ENCODE results near the gene NTMT1. TPM values are rescaled to one million over a fixed set of nuclear protein-coding genes. Genes with fewer than 3 reads are reported as not detected.

Gene NTMT1
- total RNA-seq, 1 donor from 2014 or later: 24.6 TPM

- DNase-seq (ENCODE audit: low spot score): no peak
Observed at GRCh38 chr9:129613520-129614175, 12.3 kb upstream of the NTMT1 start.

GRCh38 chr9:129614932-129615331, 11.0 kb upstream of the NTMT1 start:
- no peak for DNase-seq (ENCODE audit: low spot score)

- DNase-seq (ENCODE audit: low spot score): no peak
Observed at GRCh38 chr9:129615407-129616285, 10.3 kb upstream of the NTMT1 start.

- DNase-seq (ENCODE audit: low spot score): no peak
Observed at GRCh38 chr9:129617167-129617566, 8.8 kb upstream of the NTMT1 start.

DNA sequence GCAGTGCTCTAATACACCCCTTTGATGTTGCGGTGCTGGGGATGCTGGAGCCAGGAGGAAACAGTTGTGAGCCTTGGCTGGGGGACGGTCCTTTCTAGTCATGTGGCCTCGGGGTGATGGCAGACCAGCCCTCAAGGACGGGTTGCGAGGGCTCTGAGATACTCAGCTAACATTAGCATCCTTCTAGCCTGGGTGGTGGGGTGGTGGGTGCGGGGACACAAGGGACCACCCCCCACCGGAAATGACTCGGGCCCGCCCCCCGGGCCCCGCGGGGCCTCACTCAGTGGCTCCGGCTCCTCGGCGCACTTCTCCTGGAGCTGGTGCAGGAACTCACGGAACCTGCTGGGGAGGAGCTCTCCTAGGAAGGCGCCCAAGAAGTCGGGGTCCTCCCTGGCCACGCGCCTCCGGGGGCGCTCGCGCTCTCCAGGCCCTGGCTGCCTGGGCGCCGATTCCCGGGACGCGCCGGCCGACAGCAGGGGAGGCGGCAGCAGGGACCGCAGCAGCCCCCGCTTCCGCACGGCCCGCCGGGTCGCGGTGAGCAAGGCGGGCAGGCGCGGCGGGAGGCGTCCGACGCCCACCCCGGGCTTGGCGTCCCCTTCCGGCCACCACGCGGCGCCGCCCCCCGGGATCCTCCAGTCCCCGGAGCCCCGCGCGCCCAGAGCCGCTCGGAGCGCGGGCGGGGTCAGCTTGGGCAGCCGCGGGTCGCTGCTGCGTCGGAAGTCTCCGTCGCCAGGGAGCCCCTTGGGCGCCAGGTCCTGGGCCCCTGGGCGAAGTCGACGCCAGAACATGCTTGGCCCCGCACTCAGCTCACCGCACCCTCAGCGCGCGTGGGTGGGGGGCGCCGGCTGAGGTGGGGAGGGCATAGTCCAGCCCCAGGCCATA, 5.9 kb upstream of the NTMT1 start:
- no peak for DNase-seq (ENCODE audit: low spot score)

DNA sequence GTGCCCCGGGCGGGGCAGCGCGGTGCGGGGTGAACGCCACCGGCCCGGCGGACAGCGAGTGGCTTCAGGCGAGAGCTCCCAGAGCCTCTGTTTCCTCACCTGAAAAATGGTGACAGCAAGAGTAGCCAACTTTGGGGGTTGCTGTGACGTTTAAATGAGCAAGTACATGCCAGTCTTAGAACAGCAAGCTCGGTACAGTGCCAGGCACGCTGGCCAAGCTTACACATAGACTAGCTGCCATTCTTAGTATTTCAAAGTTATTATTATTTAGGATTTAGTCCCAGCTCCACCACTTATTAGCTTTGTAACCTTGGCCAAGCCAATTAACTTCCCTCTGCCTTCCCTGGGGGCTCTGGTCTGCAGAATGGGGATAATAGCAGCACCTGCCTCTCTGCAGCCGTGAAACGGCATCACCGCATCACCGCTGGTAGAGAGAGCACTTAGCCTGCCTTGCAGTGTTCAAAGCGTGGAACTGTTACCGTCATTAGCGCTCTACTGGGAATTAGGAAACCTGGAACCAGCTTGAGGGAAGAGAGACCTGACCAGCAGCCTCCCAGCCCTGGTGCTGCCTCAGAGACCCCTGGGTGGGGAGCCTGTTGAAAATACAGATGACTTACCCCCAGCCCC, 5.2 kb upstream of the NTMT1 start, which contains the start of gene C9orf50:
Gene C9orf50, minus strand, starts transcription at position 433 of the 627 bp plus-strand sequence. CDS start 527 bp downstream, outside the sequence.
- no peak for DNase-seq (ENCODE audit: low spot score)

GRCh38 chr9:129623331-129623730, 2.6 kb upstream of the NTMT1 start:
- DNase-seq (ENCODE audit: low spot score): no peak

DNA sequence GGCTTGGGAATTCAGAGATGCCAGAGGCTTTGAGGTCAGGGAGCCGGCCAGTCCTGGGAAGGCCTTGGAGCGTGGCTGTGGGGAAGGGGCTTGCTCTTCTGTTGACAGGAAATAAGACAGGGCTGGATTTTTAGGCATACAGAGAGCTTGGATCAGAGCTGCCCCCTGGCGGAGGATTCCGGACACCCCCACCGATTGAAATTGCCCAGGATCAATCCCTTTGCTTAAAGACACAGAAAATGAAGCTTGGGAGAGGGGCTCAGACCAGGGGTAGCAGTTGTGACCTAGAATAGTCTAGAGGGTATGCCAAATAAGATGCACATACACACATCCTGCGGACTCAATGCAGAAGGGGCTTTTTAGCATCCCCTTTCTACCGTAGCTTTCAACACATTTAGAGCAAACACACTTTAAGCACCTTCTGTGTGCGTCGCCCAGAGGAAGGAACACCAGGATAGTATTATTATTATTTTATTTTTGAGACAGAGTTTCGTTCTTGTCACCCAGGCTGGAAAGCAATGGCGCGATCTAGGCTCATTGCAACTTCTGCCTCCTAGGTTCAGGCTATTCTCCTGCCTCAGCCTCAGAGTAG, 1.7 kb upstream of the NTMT1 start:
- no peak for DNase-seq (ENCODE audit: low spot score)

- DNase-seq (ENCODE audit: low spot score): no peak
Observed at GRCh38 chr9:129624947-129625346, 1.0 kb upstream of the NTMT1 start.

GRCh38 chr9:129626625-129627284, 792 bp downstream of the NTMT1 start:
- no peak for DNase-seq (ENCODE audit: low spot score)

GRCh38 chr9:129627556-129628440, 1.8 kb downstream of the NTMT1 start:
- DNase-seq (ENCODE audit: low spot score): no peak

DNA sequence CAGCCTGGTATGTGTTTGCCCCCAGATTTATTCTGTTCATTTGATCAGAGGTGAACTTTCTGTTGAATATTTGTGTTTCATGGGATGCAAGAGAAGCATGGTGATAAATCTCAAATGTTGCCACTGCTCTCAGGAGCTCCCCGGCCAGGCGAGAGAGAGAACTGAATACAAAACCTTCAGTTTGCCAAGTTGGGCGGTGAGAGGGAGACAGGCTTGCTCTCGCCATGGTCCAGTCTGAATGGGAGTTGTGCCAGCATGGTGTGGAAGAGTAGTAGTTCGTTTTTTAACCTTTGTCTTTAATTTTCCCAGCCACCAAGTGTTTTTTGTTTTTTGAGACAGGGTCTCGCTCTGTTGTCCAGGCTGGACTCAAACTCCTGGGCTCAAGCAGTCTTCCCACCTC, 2.7 kb downstream of the NTMT1 start:
- no peak for DNase-seq (ENCODE audit: low spot score)

GRCh38 chr9:129629251-129629820, 3.4 kb downstream of the NTMT1 start:
- DNase-seq (ENCODE audit: low spot score): no peak

GRCh38 chr9:129630967-129631673, 5.2 kb downstream of the NTMT1 start:
- no peak for DNase-seq (ENCODE audit: low spot score)

GRCh38 chr9:129631674-129632129, 5.7 kb downstream of the NTMT1 start:
- DNase-seq (ENCODE audit: low spot score): no peak

DNA sequence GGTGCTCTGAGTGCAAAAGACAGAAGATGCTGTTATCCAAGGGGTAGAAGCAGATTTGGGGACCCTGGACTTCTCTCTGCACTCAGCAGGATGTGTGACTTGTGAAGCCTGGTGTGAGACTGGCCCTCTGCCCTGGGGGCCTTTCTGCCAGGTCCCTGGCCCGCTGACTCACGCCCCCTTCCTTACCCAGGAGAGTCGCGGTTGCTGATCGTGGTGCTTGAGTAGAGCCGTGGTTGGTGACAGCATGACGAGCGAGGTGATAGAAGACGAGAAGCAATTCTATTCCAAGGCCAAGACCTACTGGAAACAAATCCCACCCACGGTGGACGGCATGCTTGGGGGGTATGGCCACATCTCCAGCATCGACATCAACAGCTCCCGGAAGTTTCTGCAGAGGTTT, 6.5 kb downstream of the NTMT1 start:
- no peak for DNase-seq (ENCODE audit: low spot score)

- DNase-seq (ENCODE audit: low spot score): no peak
Observed at GRCh38 chr9:129633207-129633606, 7.2 kb downstream of the NTMT1 start.

DNA sequence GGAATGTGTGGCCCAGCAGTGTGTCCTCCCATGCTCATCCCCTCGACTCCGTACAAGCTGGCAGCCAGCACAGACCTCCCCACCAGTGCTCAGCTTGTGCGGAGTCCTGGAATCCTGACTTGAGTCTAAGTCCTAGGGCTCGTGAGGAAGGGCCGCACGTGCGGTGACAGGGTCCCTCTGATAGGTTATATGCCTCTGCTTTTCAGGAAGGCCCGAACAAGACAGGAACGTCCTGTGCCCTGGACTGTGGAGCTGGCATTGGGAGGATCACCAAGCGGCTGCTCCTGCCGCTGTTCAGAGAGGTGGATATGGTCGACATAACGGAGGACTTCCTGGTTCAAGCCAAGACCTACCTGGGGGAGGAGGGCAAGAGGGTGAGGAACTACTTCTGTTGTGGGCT, 7.9 kb downstream of the NTMT1 start:
- DNase-seq (ENCODE audit: low spot score): no peak

Measured in mesenteric fat pad (tissue), 1 donor.